ENCODE measurements around the gene CAMTA1.

- TF ChIP-seq, protein P1, sequence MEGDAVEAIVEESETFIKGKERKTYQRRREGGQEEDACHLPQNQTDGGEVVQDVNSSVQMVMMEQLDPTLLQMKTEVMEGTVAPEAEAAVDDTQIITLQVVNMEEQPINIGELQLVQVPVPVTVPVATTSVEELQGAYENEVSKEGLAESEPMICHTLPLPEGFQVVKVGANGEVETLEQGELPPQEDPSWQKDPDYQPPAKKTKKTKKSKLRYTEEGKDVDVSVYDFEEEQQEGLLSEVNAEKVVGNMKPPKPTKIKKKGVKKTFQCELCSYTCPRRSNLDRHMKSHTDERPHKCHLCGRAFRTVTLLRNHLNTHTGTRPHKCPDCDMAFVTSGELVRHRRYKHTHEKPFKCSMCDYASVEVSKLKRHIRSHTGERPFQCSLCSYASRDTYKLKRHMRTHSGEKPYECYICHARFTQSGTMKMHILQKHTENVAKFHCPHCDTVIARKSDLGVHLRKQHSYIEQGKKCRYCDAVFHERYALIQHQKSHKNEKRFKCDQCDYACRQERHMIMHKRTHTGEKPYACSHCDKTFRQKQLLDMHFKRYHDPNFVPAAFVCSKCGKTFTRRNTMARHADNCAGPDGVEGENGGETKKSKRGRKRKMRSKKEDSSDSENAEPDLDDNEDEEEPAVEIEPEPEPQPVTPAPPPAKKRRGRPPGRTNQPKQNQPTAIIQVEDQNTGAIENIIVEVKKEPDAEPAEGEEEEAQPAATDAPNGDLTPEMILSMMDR (tag by site-specific recombination; IDR thresholded peaks at IDR 0.05), result no peak
- TF ChIP-seq PRDM1 (tag by site-specific recombination; IDR thresholded peaks at IDR 0.05) (no peak), BCL11A (tag by site-specific recombination; IDR thresholded peaks at IDR 0.05; ENCODE audit: low read depth) (no peak), ZFP37 (tag by site-specific recombination; IDR thresholded peaks at IDR 0.05) (no peak), PRDM4 (tag by site-specific recombination; IDR thresholded peaks at IDR 0.05) (no peak), ZNF629 (tag by site-specific recombination; IDR thresholded peaks at IDR 0.05) (no peak), ZBTB8A (tag by site-specific recombination; IDR thresholded peaks at IDR 0.05) (no peak), ZSCAN30 (tag by site-specific recombination; IDR thresholded peaks at IDR 0.05) (no peak), ZNF558 (tag by site-specific recombination; IDR thresholded peaks at IDR 0.05) (no peak), ZEB2 (tag by site-specific recombination; IDR thresholded peaks at IDR 0.05) (no peak), ZNF140 (tag by site-specific recombination; IDR thresholded peaks at IDR 0.05) (no peak), ATF2 (tag by site-specific recombination; IDR thresholded peaks at IDR 0.05; ENCODE audit: low read depth) (no peak), ZNF677 (tag by site-specific recombination; IDR thresholded peaks at IDR 0.05) (no peak), KLF16 (tag by site-specific recombination; IDR thresholded peaks at IDR 0.05) (no peak)
Measured at GRCh38 chr1:7325254-7325653, 540.0 kb downstream of the CAMTA1 start.

All from HEK293 (cell line).